DOHH2 (cell line): ENCODE results near the gene P2RX7.

Source experiments
- H3F3A ChIP-seq: fragments of 200-600 bp; sonication (generic), shearing (Covaris generic); 2 replicates; pipeline ENCODE4 v1.6.0; 2016; ENCODE audit warnings: antibody characterized with exemption, mild to moderate bottlenecking; ENCODE audit not compliant: control insufficient read depth, insufficient read depth
- H3K27ac ChIP-seq: fragments of 200-600 bp; sonication (generic); 2 replicates; pipeline ENCODE4 v1.5.1; 2014; ENCODE audit warnings: low read depth, mild to moderate bottlenecking, low read length, moderate library complexity
- H3K27me3 ChIP-seq: fragments of 200-600 bp; sonication (generic); 2 replicates; pipeline ENCODE4 v1.6.1; 2014; ENCODE audit warnings: mild to moderate bottlenecking, low read length, mixed read lengths; ENCODE audit not compliant: control insufficient read depth
- H3K36me3 ChIP-seq: fragments of 200-600 bp; sonication (generic); 2 replicates; pipeline ENCODE4 v1.6.1; 2014; ENCODE audit warnings: mild to moderate bottlenecking, low read length, moderate library complexity, mixed read lengths; ENCODE audit not compliant: control insufficient read depth
- H3K4me1 ChIP-seq: fragments of 200-600 bp; sonication (generic); 2 replicates; pipeline ENCODE4 v1.6.1; 2014; ENCODE audit warnings: mild to moderate bottlenecking, low read length, mixed read lengths; ENCODE audit not compliant: control insufficient read depth
- H3K4me2 ChIP-seq: fragments of 200-600 bp; sonication (generic); 2 replicates; pipeline ENCODE4 v1.6.0; 2014; ENCODE audit warnings: mild to moderate bottlenecking, low read length, moderate library complexity
- H3K4me3 ChIP-seq: fragments of 200-600 bp; sonication (generic); 2 replicates; pipeline ENCODE4 v1.5.1; 2014; ENCODE audit warnings: mild to moderate bottlenecking, low read length, mixed read lengths
- H3K79me2 ChIP-seq: fragments of 200-600 bp; sonication (generic); 2 replicates; pipeline ENCODE4 v1.6.1; 2014; ENCODE audit warnings: mild to moderate bottlenecking, low read length, mixed read lengths; ENCODE audit not compliant: control insufficient read depth
- H3K9me2 ChIP-seq: fragments of 200-600 bp; sonication (generic); replicated peaks from 2 replicates; pipeline ENCODE4 v1.6.1; 2014; ENCODE audit warnings: mild to moderate bottlenecking, low read length, mixed read lengths; ENCODE audit not compliant: control insufficient read depth
- H3K9me3 ChIP-seq: fragments of 200-600 bp; sonication (generic); 2 replicates; pipeline ENCODE4 v1.6.1; 2014; ENCODE audit warnings: antibody characterized with exemption, low read length, mixed read lengths; ENCODE audit not compliant: control insufficient read depth, insufficient read depth
- H4K20me1 ChIP-seq: fragments of 200-600 bp; sonication (generic); 2 replicates; pipeline ENCODE4 v1.6.0; 2014; ENCODE audit warnings: low read depth, mild to moderate bottlenecking, antibody characterized with exemption, low read length, moderate library complexity; ENCODE audit not compliant: control insufficient read depth, insufficient read depth
- EZH2phosphoT487 ChIP-seq: fragments of 200-600 bp; sonication (generic); IDR thresholded peaks from 2 replicates; pipeline ENCODE4 v1.6.1; 2017; ENCODE audit warnings: borderline replicate concordance, mild to moderate bottlenecking, antibody characterized with exemption, low read length, moderate library complexity, mixed read lengths
- TF ChIP-seq, protein P1 (sequence below): fragments of 200-600 bp; sonication (generic); IDR thresholded peaks from one replicate; pipeline ENCODE4 v1.5.1; 2014; ENCODE audit warnings: antibody characterized with exemption, mild to moderate bottlenecking, low read depth, low read length; ENCODE audit not compliant: poor library complexity, severe bottlenecking

P2RX7 gene

DNA sequence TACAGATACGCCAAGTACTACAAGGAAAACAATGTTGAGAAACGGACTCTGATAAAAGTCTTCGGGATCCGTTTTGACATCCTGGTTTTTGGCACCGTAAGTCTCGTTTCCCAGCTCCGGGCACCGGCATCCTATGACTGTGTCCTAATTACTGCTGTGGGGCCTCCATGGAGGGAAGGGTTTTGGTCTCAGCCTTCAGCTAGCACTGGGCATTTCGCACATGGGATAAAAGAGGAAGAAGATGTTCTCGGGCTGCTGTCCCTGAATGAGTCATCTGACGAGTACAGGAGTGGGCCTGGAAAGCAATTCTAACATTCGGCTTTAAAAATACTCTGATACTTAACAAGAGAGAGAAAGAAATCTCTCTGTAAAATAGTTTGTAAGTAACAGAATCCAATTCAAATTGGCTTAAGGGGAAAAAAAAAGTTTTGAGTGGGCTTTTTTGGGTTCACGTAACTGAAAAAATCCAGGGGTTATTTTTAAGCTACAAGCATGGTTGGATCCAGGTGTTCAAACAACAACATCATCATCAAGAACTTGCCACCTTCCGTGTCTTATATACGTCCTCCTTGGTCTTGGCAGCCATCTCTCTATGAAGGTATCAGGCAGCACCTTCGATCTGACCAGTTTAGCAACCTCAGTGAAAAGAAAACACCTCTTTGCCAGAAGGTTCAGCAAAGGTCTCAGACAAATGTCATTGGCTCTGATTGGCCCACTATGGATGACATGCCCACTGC, 42.9 kb downstream of the P2RX7 start:
- peak overlapping the region; percentile 44 for H3K27ac ChIP-seq
- peaks cover 29% of the 10 kb centered on the region for H3K4me1 ChIP-seq

DNA sequence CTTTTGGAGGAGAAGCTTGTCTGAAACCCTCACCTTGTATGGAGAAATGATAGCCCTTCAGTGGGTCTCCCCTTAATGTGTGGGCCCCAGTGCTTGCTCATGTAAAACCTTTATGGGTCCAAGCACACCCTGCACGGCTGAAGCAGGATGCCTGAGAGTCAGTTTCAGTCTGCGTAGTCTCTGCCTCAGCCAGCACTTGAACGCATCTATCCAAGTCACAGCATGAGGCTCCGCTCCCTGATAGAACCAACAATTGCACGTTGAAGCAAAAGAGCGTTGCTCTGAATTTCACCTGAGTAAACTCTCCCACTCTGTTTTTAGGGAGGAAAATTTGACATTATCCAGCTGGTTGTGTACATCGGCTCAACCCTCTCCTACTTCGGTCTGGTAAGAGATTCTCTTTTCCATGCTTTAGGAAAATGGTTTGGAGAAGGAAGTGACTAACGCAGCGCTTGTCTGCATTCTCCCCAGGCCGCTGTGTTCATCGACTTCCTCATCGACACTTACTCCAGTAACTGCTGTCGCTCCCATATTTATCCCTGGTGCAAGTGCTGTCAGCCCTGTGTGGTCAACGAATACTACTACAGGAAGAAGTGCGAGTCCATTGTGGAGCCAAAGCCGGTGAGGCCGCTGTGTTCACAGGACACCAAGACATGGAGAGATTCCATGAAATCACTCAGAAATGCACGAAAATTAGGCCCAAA, 44.3 kb downstream of the P2RX7 start:
- Histone ChIP-seq H3K9me3 (no peaks in the 10 kb centered on the region), H3F3A (no peaks in the 10 kb centered on the region), H3K9me2 (no peaks in the 10 kb centered on the region), H3K4me3 (no peak overlapping the region), H3K4me1 (peaks cover 32% of the 10 kb centered on the region), H4K20me1 (no peaks in the 10 kb centered on the region), H3K27ac (no peak overlapping the region), H3K4me2 (no peak overlapping the region), H3K36me3 (no peaks in the 10 kb centered on the region), H3K27me3 (no peaks in the 10 kb centered on the region), H3K79me2 (no peaks in the 10 kb centered on the region)
- TF ChIP-seq, protein P1, sequence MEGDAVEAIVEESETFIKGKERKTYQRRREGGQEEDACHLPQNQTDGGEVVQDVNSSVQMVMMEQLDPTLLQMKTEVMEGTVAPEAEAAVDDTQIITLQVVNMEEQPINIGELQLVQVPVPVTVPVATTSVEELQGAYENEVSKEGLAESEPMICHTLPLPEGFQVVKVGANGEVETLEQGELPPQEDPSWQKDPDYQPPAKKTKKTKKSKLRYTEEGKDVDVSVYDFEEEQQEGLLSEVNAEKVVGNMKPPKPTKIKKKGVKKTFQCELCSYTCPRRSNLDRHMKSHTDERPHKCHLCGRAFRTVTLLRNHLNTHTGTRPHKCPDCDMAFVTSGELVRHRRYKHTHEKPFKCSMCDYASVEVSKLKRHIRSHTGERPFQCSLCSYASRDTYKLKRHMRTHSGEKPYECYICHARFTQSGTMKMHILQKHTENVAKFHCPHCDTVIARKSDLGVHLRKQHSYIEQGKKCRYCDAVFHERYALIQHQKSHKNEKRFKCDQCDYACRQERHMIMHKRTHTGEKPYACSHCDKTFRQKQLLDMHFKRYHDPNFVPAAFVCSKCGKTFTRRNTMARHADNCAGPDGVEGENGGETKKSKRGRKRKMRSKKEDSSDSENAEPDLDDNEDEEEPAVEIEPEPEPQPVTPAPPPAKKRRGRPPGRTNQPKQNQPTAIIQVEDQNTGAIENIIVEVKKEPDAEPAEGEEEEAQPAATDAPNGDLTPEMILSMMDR = no peak
- TF ChIP-seq EZH2phosphoT487 = no peak

More for the DNA sequence above, 42.9 kb downstream of the P2RX7 start:
- Histone ChIP-seq H3K4me2 (peak overlapping the region; percentile 65), H3K27me3 (no peaks in the 10 kb centered on the region), H3K36me3 (no peaks in the 10 kb centered on the region), H3K4me3 (peak overlapping the region; percentile 44), H3K79me2 (no peaks in the 10 kb centered on the region), H3K9me3 (no peaks in the 10 kb centered on the region), H3F3A (no peaks in the 10 kb centered on the region), H4K20me1 (no peaks in the 10 kb centered on the region), H3K9me2 (no peaks in the 10 kb centered on the region)
- TF ChIP-seq EZH2phosphoT487 = no peak
- TF ChIP-seq, protein P1 = no peak

DNA sequence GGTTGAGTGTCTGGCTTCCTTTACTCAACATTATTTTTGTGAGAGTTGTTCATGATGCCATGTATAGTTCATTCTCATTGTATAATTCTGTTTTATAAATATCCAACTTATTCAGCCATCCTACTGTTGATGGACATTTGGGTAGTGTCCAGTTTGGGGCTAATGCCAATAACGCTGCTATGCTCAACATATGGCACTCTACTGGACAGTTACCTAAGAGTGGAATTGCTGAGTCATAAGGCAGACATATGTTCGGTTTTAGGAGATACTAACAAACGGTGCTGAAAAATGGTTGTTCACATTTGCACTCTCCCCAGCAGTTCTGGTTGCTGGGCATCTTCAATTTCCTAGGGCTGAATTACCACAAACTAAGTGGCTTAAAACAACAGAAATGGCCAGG, 48.5 kb downstream of the P2RX7 start:
- H3K36me3 ChIP-seq = no peaks in the 10 kb centered on the region
- TF ChIP-seq, protein P1 = no peak
- no peak for TF ChIP-seq EZH2phosphoT487
- no peaks in the 10 kb centered on the region for H3K9me3 ChIP-seq
- H3K4me3 ChIP-seq = no peak overlapping the region
- no peak overlapping the region for H3K4me2 ChIP-seq
- no peaks in the 10 kb centered on the region for H3F3A ChIP-seq
- H3K79me2 ChIP-seq = no peaks in the 10 kb centered on the region
- H3K27me3 ChIP-seq = no peaks in the 10 kb centered on the region
- no peak overlapping the region for H3K27ac ChIP-seq
- peaks cover 32% of the 10 kb centered on the region for H3K4me1 ChIP-seq
- no peaks in the 10 kb centered on the region for H3K9me2 ChIP-seq
- no peaks in the 10 kb centered on the region for H4K20me1 ChIP-seq
